Esophagus muscularis mucosa (tissue), 4 donors: Measurements from ENCODE around the gene LRP1. TPM values are rescaled to one million over a fixed set of nuclear protein-coding genes. Genes with fewer than 3 reads are reported as not detected.

Experiments
- DNase-seq: peaks from one replicate; pipeline ENCODE4 v3.0.0-alpha.2; 2017; ENCODE audit errors: extremely low spot score
- H3K27ac ChIP-seq, 4 donors: fragments of 200-600 bp; sonication (generic); replicated peaks in 1 of 4; 1 replicate in 3 of 4; 2 replicates in 1 of 4; pipeline ENCODE4 v1.5.1; 2016 to 2019; ENCODE audit warnings: mild to moderate bottlenecking in 1 of 4
- H3K27me3 ChIP-seq, 4 donors: fragments of 200-600 bp; sonication (generic); one replicate each; pipeline versions ENCODE4 v1.5.1 to v1.6.0; 2016 to 2019
- H3K36me3 ChIP-seq, 4 donors: fragments of 200-600 bp; sonication (generic); one replicate each; pipeline ENCODE4 v1.5.1; 2016 to 2019
- H3K4me1 ChIP-seq, 4 donors: fragments of 200-600 bp; sonication (generic); one replicate each; pipeline ENCODE4 v1.5.1; 2016 to 2019
- H3K4me3 ChIP-seq, 4 donors: fragments of 200-600 bp; sonication (generic); 1 replicate in 2 of 4; 2 replicates in 2 of 4; pipeline ENCODE4 v1.5.1; 2016 to 2019; ENCODE audit warnings: mild to moderate bottlenecking in 4 of 4, moderate library complexity in 1 of 4
- H3K9me3 ChIP-seq, 4 donors: fragments of 200-600 bp; sonication (generic); 1 replicate in 3 of 4; 2 replicates in 1 of 4; pipeline ENCODE4 v1.5.1; 2016 to 2019
- CTCF ChIP-seq, 3 experiments: fragments of 200-600 bp in 2 of 3; fragments of 450-650 bp in 1 of 3; sonication (generic) in 2 of 3; IDR thresholded peaks; one replicate each; pipeline ENCODE4 v1.5.1; 2017 to 2019; ENCODE audit warnings: antibody characterized with exemption in 3 of 3, mild to moderate bottlenecking in 2 of 3, moderate library complexity in 1 of 3
- EP300 ChIP-seq: sonication (generic); formaldehyde crosslinking; IDR thresholded peaks from one replicate; pipeline ENCODE4 v1.6.1; 2017; ENCODE audit warnings: antibody characterized with exemption
- POLR2A ChIP-seq: fragments of 450-650 bp; IDR thresholded peaks from one replicate; pipeline ENCODE4 v1.6.1; 2017; ENCODE audit warnings: antibody characterized with exemption, moderate library complexity, mild to moderate bottlenecking, low read depth
- POLR2AphosphoS5 ChIP-seq, 2 donors: sonication (generic); formaldehyde crosslinking; IDR thresholded peaks; one replicate each; pipeline ENCODE4 v1.6.1; 2017; ENCODE audit warnings: antibody characterized with exemption in 2 of 2
- WGBS: methylation state at CpG from one replicate; pipeline ENCODE4 v1.1.5; 2018; 5-methylcytosine and 5-hydroxymethylcytosine counted together
- intact Hi-C: fragments of 100-400 bp; cut with DNase I; formaldehyde crosslinking; loops from one replicate; pipeline ENCODE4 v1.15.1; 2023
- total RNA-seq, 4 donors: library from RNA; depleted of rRNA; stranded (reverse); fragments of >200 nt; gene quantifications; one replicate each; pipeline versions ENCODE4 v1.1.0 to v1.2.1, GENCODE V29; 2016

Gene LRP1
- total RNA-seq, 4 donors from 2014 or later = 203 to 338 (median 250) TPM

- Histone ChIP-seq H3K27ac (no peak overlapping the region), H3K36me3 (no peaks in the 10 kb centered on the region), H3K4me1 (peaks cover 4 to 36% (median 33%) of the 10 kb centered on the region in 4 donors), H3K9me3 (no peaks in the 10 kb centered on the region), H3K27me3 (peaks cover 0 to 2% (median 0%) of the 10 kb centered on the region in 4 donors), H3K4me3 (no peak overlapping the region)
- 89% methylated on average over 11 of the region's 11 CpGs for WGBS
- intact Hi-C loops = loop anchor here (2.0 kb wide), 1 partner anchor 49 kb away; no protein-coding TSS in a partner anchor
- no peak for DNase-seq
- TF ChIP-seq POLR2AphosphoS5 (IDR thresholded peaks at IDR 0.05) (no peak), EP300 (no peak), CTCF (IDR thresholded peaks at IDR 0.05) (no peak), POLR2A (no peak)
Measured at GRCh38 chr12:57126061-57126460, 2.2 kb upstream of the LRP1 start.

- Histone ChIP-seq H3K9me3 (no peaks in the 10 kb centered on the region), H3K27ac (peak overlapping the region; percentile 95 to 99 (median 99)), H3K36me3 (no peaks in the 10 kb centered on the region), H3K4me1 (peaks cover 9 to 41% (median 38%) of the 10 kb centered on the region in 4 donors), H3K4me3 (peak overlapping the region in 1 of 4 donors; percentile 88), H3K27me3 (peaks cover 0 to 2% (median 0%) of the 10 kb centered on the region in 4 donors)
- DNase-seq = no peak
- intact Hi-C loops = loop anchor here (2.0 kb wide), 1 partner anchor 48 kb away; no protein-coding TSS in a partner anchor
- TF ChIP-seq CTCF (IDR thresholded peaks at IDR 0.05) (no peak), POLR2AphosphoS5 (IDR thresholded peaks at IDR 0.05) (no peak), EP300 (no peak), POLR2A (no peak)
- 56% methylated on average over 7 of the region's 7 CpGs for WGBS
Measured at GRCh38 chr12:57126561-57126960, 1.7 kb upstream of the LRP1 start.

GRCh38 chr12:57127101-57127725 lies 1.1 kb upstream of the LRP1 start:
- Histone ChIP-seq H3K27ac (peak overlapping the region; percentile 95 to 99 (median 99)), H3K4me1 (peaks cover 15 to 48% (median 45%) of the 10 kb centered on the region in 4 donors), H3K4me3 (peak overlapping the region; percentile 73 to 89 (median 88)), H3K9me3 (no peaks in the 10 kb centered on the region), H3K27me3 (peaks cover 0 to 2% (median 0%) of the 10 kb centered on the region in 4 donors), H3K36me3 (no peaks in the 10 kb centered on the region)
- DNase-seq = no peak
- 4% methylated on average over 14 of the region's 26 CpGs for WGBS
- no peak for TF ChIP-seq EP300
- TF ChIP-seq CTCF (IDR thresholded peaks at IDR 0.05) = peak; percentile 22 to 33 (median 23)
- intact Hi-C loops = loop anchor here (2.0 kb wide), 1 partner anchor 48 kb away; no protein-coding TSS in a partner anchor

GRCh38 chr12:57128519-57129247 lies 400 bp downstream of the LRP1 start:
- TF ChIP-seq POLR2A (no peak), CTCF (IDR thresholded peaks at IDR 0.05) (no peak), EP300 (no peak), POLR2AphosphoS5 (IDR thresholded peaks at IDR 0.05) (no peak)
- peak overlapping the region; percentile 95 to 99 (median 99) for H3K27ac ChIP-seq
- no peaks in the 10 kb centered on the region for H3K9me3 ChIP-seq
- WGBS = 3% methylated on average over 29 of the region's 35 CpGs
- no peak for DNase-seq
- no peaks in the 10 kb centered on the region for H3K36me3 ChIP-seq
- peak overlapping the region; percentile 73 to 89 (median 88) for H3K4me3 ChIP-seq
- peaks cover 0 to 2% (median 0%) of the 10 kb centered on the region in 4 donors for H3K27me3 ChIP-seq
- intact Hi-C loops = no loop called here
- peaks cover 27 to 62% (median 60%) of the 10 kb centered on the region in 4 donors for H3K4me1 ChIP-seq
